Erythroblast (primary cell): ENCODE measurements around the gene PRRC2C.

Source experiments
- GATA1 ChIP-seq: IDR thresholded peaks from 2 replicates; pipeline ENCODE4 v1.6.1; 2011; ENCODE audit warnings: low read depth, mild to moderate bottlenecking, control low read depth, low read length, moderate library complexity
- POLR2A ChIP-seq: IDR thresholded peaks from 2 replicates; pipeline ENCODE4 v1.6.1; 2011; ENCODE audit warnings: mild to moderate bottlenecking, low read length

DNA sequence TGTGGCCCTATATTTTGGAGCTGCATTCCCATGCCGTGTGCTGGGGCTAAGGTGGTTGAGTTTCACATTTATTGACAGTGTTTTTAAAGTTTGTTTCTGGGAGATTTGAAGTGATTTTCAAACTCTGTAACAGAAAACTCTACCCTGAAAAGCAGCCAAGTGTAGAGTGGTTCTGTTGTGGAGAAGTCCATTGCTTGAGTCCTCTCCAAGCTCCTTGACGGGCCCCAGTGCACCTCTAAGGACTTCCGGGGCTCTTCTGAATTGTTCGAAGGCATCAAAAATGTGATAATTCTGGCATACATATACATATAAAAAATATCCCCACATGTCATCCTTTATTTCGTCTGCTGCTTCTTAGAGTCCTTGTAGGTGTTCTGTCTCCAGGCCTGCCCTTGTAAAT lies 141.7 kb downstream of the PRRC2C start:
- TF ChIP-seq POLR2A (no peak), GATA1 (no peak)
